ENCODE measurements around the gene RPS6KA6.
A peak's percentile ranks its signal among the peaks of the same experiment; 100 is the strongest.
"Not testable (repeated sequence)": the region's sequence is repeated elsewhere in the genome, so short reads cannot be mapped to it uniquely, and the experiment has no call there.

RPS6KA6 gene

GRCh38 chrX:84161641-84162040 lies 26.4 kb downstream of the RPS6KA6 start:
- DNase-seq, result no peak

- no peak for DNase-seq
Observed at GRCh38 chrX:84160736-84161135, 27.3 kb downstream of the RPS6KA6 start.

GRCh38 chrX:84156821-84157220 lies 31.2 kb downstream of the RPS6KA6 start:
- DNase-seq, result no peak

- DNase-seq, result no peak
Observed at GRCh38 chrX:84155938-84156337, 32.1 kb downstream of the RPS6KA6 start.

GRCh38 chrX:84153538-84153937 lies 34.5 kb downstream of the RPS6KA6 start:
- DNase-seq, result no peak

- DNase-seq, result no peak
Observed at GRCh38 chrX:84144991-84145390, 43.0 kb downstream of the RPS6KA6 start.

- DNase-seq, result no peak
Observed at GRCh38 chrX:84144281-84144680, 43.7 kb downstream of the RPS6KA6 start.

- DNase-seq, result no peak
Observed at GRCh38 chrX:84133023-84133422, 55.0 kb downstream of the RPS6KA6 start.

GRCh38 chrX:84123585-84123984 lies 64.4 kb downstream of the RPS6KA6 start:
- DNase-seq, result no peak

- DNase-seq, result no peak
Observed at GRCh38 chrX:84118769-84119168, 69.2 kb downstream of the RPS6KA6 start.

- no peak for DNase-seq
Observed at GRCh38 chrX:84118315-84118714, 69.7 kb downstream of the RPS6KA6 start.

- DNase-seq, result no peak
Observed at GRCh38 chrX:84108584-84108983, 79.4 kb downstream of the RPS6KA6 start.

GRCh38 chrX:84099120-84099519 lies 88.9 kb downstream of the RPS6KA6 start:
- no peak for DNase-seq

- not testable (repeated sequence) for DNase-seq
Observed at GRCh38 chrX:84079479-84080197, 108.4 kb downstream of the RPS6KA6 start.

GRCh38 chrX:84078991-84079390 lies 109.0 kb downstream of the RPS6KA6 start:
- no peak for DNase-seq

- no peak for DNase-seq
Observed at GRCh38 chrX:84064814-84065213, 123.2 kb downstream of the RPS6KA6 start.

- DNase-seq, result no peak
Observed at GRCh38 chrX:84064164-84064563, 123.8 kb downstream of the RPS6KA6 start.

- DNase-seq, result no peak
Observed at GRCh38 chrX:84047339-84047738, 140.7 kb downstream of the RPS6KA6 start.

- DNase-seq, result peak; percentile 0
Observed at GRCh38 chrX:84046403-84046984, 141.5 kb downstream of the RPS6KA6 start.

- DNase-seq, result no peak
Observed at GRCh38 chrX:84044051-84044450, 143.9 kb downstream of the RPS6KA6 start.

All from NCI-H1694 (cell line).